ENCODE measurements around the gene SIRT2.
"Not testable (repeated sequence)": the region's sequence is repeated elsewhere in the genome, so short reads cannot be mapped to it uniquely, and the experiment has no call there.

SIRT2 gene

GRCh38 chr19:38842439-38843174, 56.8 kb downstream of the SIRT2 start:
- DNase-seq, result no peak

- DNase-seq, result no peak
Observed at GRCh38 chr19:38841787-38842438, 57.5 kb downstream of the SIRT2 start.

DNA sequence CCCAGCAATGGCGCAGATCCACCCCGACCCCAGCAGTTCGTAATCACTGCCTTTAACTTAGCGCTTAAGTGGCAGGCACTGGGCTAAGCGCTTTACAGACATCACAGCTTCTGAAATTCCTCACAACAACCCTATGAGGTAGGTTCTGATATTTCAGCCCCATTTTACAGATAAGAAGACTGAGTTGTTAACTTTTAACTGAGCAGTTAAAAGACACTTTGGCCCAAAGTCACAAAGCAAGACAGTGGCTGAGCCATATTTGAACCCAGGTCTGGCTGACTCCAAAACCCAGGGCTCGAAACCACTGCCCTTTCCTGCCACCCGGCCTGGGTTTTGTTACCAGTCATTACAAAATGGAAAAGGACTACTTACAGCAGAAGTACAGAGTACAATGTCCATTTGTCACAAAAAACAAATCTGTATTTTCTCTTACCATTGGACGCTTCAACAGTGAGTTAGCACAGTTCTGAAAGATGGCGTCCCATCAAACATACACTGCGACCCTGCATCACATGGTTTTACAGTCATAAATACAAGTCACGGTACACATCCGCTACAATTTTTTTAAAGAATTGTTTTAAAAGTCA, 58.1 kb downstream of the SIRT2 start:
- no peak for DNase-seq

GRCh38 chr19:38840583-38840968, 58.8 kb downstream of the SIRT2 start:
- no peak for DNase-seq

- DNase-seq, result no peak
Observed at GRCh38 chr19:38839816-38840582, 59.4 kb downstream of the SIRT2 start.

GRCh38 chr19:38838986-38839761, 60.2 kb downstream of the SIRT2 start:
- DNase-seq, result no peak

DNA sequence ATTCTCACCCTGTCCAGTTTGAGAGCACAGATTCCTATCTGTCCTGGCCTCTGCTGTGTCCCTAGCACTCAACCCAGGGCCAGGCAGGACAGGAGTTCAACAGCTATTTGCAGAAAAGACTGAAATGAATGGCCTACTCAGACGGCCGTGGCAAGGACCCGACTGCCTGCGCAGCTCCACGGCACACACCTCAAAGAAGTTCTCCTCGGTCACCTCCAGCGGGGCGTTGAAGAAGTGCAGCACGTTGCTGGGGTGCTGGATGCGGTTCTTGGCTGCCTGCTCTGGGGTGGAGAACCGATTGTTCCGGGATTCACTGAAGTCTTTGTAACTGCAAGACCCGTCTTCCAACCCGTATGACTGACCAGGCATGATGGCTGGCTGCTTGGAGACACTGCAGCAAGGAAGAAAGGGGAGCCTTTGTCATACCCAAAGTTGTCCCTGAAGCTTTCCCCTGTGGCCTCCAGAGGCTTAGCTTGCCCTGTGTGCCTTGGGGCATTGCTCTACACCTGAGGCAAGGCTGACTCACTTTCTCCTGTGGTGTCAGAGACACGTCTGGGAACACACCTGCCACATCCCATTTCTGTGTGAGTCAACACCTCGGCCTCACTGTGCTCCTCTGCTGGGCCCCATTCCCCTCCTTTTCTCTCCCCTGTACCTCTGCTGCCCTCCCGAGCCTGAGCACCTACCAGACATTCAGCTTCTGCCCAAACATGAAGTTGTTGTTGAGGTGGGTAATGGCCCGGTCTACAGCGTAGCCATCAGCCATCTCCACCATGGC, 61.0 kb downstream of the SIRT2 start:
- DNase-seq, result no peak

DNA sequence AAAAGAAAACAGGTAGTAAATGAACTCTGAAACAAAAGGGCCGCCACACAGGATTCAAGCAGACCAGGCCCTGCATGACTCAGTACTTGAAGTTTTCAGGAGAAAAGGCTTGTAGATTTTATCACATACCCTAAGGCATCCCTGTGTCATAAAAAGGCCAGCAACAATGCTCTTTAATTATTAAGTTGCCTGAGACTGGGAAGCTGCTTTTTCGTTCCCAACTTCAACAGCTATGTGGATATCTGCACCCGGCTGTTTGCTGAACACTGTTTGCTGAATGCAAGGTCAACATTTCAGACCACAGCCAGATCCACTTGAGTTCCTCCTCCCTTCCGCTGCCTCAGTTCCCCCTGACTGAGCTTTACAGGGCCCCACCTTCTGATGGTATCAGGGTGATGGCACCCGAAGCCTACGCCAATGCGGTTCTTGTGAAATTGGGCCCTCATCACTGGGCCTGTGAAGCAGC, 61.7 kb downstream of the SIRT2 start:
- DNase-seq, result no peak

DNA sequence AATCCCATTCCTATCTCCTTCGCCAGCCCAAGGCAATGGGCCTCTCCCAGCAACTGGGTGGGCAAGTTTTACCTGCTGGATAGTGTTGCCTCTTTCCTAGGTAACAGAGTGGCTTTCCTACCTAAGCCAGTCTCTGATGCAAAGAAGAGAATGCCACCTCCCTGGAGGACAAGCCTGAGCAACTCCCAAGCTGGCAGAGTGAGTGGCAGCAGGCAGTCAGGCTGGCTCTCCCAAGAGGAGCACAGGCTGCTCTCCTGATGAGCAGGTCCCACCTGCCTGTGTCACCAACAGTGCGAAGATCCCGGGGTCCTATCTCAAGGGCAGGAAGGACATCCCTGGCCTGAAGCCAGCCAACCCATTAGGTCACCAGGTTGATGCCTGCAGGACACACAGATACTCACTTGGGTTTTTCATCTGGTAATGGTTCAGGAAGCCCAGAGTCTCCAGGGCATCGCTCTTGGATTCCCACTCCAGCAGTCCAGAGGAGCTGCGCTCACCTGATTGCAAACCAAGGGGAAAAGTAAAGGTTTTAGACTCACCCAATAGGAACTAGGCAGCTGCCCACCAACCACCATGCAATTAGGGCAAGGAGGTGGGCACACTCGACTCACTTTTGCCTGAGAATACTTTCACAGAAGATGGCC, 62.3 kb downstream of the SIRT2 start:
- no peak for DNase-seq

DNA sequence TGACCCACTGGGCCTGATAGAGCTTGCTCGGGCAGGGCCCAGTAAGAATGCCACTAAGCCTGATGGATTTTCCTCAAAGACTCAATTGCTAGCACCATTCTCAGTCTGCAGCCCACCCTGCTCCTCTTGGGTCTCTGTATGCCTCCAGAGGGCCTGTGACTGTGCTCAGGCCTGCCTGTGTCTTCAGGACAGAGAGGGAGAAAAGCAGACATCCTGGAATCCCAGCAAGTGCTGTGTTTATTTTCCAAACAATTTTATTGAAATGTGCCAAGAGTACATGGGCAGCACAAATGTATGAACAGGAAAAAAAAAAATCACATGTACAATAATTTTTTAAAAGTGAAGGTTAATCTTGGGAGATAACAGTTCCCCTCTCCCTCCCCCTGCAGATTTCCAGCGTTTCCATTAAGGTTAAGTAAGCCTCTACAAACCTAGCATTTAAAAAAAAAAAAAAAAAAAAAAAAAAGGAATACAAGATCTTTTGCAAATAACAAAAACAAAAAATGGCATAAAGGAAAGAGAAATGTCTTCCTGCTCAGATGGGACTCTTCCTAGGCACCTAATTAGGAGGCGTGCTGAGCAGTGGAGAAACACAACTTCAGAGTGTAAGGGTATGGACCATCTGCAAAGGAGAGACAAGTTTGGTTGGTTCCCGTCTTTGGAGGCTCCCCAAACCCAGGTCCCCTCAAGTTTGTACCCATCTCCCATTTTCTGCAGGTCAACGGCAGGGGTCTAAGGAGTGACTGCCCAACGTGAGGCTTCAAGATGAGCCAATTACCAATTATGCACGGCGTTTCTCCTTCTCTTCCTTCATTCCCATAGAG, 63.0 kb downstream of the SIRT2 start:
- DNase-seq, result no peak

DNA sequence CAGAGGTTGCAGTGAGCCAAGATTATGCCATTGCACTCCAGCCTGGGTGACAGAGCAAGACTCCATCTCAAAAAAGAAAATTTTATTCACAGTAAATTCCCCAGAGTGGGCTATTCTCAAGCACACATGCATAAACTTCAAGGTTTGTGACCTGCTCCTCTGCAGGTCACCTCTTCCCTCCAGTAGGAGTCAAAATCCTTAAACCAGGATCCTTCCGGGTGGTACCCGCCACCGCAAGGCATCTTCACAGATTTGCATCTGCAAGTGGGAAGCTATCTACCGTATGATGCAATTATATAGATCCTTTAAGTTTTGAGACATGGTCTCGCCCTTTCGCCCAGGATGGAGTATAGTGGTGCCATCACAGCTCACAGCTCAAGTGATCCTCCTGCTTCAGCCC, 64.8 kb downstream of the SIRT2 start:
- no peak for DNase-seq

DNA sequence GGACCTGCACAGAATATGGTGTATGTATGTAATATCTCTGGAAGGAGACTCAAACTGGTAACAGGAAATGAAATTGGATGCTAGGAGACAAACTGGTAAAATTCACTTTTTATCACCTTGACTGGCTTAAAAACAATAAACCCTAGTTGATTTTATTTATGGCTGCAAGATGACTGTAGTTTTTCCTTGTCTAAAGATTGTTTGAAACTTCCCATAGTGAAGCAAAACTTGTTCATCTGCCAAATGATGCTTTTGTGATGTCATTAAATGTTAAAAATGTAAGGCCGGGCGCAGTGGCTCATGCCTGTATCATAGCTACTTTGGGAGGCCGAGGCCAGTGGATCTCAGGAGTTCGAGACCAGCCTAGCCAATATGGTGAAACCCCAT, 65.3 kb downstream of the SIRT2 start:
- DNase-seq, result no peak

GRCh38 chr19:38833092-38833425, 66.4 kb downstream of the SIRT2 start:
- no peak for DNase-seq

DNA sequence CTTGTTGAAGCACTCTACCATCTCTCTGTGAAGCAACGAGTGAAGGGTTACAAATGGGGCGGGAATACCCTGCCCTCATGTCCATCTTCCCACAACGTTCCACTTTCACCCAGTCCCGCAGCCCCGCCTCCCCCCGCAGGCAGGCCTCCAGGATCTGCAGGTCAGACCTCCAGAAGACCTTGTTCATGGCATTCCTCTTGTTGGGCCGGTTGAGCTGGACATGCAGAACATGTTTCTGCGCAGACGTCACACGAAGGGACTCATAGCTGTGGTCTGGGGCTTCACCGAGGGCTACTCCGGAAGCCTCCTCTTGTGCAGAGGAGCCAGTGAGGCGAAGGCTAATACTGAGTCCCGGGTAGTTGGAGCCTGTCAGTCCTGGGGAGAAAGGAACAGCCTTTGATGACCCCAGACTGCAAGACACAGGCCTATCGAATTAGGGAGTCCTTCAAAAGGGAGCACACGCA, 68.2 kb downstream of the SIRT2 start:
- no peak for DNase-seq

DNA sequence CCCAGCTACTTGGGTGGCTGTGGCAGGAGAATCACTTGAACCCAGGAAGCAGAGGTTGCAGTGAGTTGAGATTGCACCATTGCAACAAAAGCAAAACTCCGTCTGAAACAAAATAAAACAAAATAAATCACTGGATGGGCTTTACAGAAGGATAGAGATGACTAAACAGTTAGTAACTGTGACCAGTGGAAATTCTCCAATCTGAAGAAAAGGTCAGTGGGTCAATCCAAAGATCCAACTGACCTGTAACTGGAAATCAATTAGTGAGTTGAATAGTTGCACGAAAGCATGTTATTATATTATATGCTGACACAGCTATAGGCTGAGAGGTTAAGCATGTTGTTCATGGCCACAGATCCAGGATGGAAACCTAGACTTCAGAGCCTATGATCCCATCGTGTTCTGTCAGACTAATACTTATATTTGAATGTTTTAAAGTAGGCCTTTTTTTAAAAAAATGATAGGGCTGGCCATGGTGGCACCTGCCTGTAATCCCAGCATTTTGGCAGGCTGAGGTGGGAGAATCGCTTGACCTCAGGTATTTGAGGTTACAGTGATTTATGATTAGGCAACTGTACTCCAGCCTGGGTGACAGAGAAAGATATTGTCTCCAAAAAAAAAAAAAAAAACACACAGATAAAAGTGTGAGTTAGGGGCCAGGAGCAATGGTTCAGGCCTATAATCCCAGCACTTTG, 69.2 kb downstream of the SIRT2 start:
- DNase-seq, result no peak

- not testable (repeated sequence) for DNase-seq
Observed at GRCh38 chr19:38829203-38829602, 70.2 kb downstream of the SIRT2 start.

All from midbrain (tissue), 1 donor.